Erythroblast (primary cell): ENCODE measurements around the gene ADAMTSL1.

Experiments
- GATA1 ChIP-seq: IDR thresholded peaks from 2 replicates; pipeline ENCODE4 v1.6.1; 2011; ENCODE audit warnings: low read depth, mild to moderate bottlenecking, control low read depth, low read length, moderate library complexity
- POLR2A ChIP-seq: IDR thresholded peaks from 2 replicates; pipeline ENCODE4 v1.6.1; 2011; ENCODE audit warnings: mild to moderate bottlenecking, low read length

DNA sequence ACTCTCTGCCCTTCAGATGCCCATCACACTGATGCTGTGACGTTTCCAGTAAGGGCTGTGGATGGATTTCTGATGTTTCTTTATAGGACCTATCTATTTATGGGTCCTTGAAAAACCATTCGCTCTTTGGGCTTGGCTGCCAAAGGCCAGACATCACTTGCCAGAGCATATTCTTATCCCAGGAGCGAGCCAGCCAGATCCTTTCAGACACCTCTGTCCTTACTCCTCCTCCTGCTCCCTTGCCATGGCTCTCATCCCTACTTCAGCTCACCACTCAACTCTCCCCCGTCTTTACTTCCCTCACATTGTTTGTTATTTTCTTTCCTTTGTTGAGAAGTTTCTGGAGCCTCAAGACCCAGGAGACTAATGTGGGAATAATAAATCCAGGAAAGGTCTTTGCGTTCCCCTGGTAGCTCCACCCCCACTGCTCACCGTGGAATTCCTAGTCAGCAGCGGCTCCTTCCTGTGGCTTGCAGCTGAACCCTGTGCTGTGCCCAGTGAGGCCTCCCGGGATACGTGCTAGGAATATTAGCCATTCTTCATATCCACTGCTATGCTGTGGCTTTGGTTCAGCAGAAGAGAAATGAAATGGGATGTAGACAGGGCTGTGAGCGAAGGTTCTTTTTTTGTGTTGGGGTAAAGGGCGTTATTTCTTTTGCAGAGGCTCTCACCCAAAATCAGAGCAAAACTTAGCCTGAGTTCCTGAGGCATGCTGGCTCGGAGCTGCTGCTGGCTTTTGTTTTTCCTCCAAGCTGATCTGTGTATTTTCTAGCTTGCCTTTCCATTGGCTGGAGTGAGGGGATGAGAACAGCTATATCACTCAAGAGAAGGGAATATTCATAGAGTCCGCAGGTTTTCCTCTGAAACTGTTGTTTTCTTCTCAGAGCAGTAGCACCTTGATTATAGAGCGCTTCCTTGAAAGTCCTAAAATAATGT, 387.9 kb downstream of the ADAMTSL1 start:
- TF ChIP-seq POLR2A (no peak), GATA1 (no peak)
